GM20000 (cell line): ENCODE measurements around the gene RBPJL.

ENCODE experiments used
- DNase-seq: peaks from one replicate; pipeline ENCODE4 v3.0.0; 2012; ENCODE audit warnings: low spot score
- TF ChIP-seq, protein P1 (sequence below): IDR thresholded peaks from 2 replicates; pipeline ENCODE4 v1.5.1; 2012; ENCODE audit warnings: mild to moderate bottlenecking, control low read depth; ENCODE audit errors: extremely low read depth, missing control alignments

The RBPJL gene

DNA sequence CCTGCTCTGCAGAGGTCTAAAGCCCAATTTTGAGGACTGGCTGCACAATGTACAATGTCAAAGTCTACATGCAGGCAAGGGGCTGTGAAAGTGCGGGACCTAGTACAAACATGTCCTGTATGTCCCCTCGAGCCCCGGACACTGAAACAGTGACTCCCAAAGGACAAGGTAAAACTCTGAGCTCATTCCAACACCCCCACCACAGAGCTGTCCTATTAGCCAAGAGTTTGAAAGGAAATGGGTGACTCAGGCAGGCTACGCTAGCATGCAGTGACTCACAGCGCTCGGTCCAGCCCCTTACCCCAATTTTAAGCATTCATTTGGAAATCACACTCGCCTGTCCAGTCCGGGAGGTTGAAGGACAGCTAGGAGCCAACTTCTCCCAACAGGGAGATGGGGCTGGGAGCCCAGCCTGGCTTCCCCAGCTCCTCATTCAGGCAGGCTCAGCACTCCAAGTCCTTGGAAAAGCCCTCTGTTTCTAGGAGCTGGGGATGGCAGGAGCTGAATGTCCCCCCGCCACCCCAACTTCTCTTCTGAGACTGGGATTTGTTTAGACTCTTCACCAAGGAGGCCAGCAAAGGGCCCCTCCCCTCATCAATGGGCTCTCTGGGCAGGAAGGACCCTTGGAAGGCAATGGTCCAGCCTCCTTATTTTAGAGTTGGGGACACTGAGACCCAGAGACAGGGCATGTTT is 37.7 kb downstream of the RBPJL start:
- TF ChIP-seq, protein P1, sequence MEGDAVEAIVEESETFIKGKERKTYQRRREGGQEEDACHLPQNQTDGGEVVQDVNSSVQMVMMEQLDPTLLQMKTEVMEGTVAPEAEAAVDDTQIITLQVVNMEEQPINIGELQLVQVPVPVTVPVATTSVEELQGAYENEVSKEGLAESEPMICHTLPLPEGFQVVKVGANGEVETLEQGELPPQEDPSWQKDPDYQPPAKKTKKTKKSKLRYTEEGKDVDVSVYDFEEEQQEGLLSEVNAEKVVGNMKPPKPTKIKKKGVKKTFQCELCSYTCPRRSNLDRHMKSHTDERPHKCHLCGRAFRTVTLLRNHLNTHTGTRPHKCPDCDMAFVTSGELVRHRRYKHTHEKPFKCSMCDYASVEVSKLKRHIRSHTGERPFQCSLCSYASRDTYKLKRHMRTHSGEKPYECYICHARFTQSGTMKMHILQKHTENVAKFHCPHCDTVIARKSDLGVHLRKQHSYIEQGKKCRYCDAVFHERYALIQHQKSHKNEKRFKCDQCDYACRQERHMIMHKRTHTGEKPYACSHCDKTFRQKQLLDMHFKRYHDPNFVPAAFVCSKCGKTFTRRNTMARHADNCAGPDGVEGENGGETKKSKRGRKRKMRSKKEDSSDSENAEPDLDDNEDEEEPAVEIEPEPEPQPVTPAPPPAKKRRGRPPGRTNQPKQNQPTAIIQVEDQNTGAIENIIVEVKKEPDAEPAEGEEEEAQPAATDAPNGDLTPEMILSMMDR, result no peak
- DNase-seq, result no peak

DNA sequence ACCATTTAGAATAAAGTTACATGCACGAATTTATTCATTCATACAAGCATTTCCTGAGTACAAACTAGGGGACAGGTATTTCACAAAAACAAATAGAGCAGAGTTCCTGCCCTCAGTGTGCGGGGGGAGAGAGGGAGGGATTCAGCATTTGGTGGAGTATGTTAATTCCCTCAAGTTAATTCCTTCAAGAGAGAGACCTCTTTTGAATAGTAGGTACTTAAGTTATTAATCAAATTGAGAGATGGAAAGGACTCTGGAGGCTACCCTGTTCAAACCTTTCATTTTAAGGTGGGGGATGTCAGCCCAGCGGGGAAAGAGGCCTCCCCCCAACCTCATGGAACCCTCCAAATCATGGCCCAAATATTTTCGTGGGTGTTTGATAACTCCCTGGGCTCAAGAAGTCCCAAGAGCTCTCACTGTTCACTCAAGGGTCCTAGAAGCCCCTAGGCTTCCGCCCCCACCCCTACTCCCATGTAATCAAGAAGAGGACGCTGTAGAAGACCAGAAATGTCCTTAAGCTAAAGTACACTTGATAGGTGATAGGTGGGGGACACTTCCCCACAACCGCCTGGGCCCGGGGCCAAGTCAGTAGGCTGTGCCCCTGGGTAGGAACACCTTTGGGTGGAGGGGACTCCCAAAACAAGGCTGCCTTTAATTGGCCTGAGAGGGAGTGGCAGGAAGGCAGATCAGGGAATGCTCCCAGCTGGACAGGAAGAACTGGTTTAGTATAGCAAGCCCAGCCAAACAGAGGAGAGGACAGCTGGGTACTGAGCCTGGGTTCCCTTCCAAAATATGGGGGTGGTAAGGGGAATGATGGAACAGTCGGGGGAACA is 38.7 kb downstream of the RBPJL start:
- TF ChIP-seq, protein P1, result no peak
- no peak for DNase-seq

DNA sequence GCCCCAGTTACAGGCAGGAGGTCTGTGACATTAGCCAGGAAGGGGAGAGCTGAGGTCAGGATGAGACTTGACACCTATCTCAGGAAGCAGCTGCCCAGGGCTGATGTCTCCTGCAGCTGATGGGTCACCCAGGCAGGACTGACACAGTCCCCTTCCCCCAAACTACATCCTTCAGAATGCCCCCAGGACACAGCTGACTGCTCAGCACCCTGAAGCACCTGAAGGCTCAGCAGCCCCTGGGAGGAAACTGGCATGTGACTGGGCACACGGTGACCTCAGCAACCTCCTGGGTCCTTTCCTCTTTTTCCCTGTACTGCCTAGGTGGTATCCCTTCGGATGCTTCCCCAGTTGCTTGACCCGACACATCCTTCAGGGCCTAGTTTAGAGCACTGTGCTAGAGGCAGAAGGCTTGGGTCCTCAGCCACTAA is 39.7 kb downstream of the RBPJL start:
- no peak for DNase-seq
- TF ChIP-seq, protein P1, result no peak

DNA sequence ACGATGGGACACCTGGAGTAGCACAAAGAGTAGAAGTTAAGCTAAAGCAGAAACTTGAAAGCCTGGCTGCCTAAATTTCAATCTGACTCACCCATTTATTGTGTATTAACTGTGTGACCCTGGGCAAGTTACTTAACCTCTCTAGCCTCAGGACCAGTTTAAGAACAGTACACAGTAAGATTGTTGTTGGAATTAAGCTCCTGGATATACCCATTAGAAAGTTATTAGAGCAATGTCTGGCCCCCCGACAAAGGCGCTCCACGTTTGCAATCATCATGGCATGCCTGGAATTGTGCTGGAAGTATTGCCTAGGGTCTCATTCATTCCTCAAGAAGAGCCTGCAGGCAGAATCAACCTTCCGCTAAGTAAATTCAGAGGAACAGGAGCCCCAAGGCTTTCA is 40.2 kb downstream of the RBPJL start:
- TF ChIP-seq, protein P1, result no peak
- no peak for DNase-seq

GRCh38 chr20:45347297-45347935 is 40.8 kb downstream of the RBPJL start:
- peak; percentile 40 for DNase-seq

DNA sequence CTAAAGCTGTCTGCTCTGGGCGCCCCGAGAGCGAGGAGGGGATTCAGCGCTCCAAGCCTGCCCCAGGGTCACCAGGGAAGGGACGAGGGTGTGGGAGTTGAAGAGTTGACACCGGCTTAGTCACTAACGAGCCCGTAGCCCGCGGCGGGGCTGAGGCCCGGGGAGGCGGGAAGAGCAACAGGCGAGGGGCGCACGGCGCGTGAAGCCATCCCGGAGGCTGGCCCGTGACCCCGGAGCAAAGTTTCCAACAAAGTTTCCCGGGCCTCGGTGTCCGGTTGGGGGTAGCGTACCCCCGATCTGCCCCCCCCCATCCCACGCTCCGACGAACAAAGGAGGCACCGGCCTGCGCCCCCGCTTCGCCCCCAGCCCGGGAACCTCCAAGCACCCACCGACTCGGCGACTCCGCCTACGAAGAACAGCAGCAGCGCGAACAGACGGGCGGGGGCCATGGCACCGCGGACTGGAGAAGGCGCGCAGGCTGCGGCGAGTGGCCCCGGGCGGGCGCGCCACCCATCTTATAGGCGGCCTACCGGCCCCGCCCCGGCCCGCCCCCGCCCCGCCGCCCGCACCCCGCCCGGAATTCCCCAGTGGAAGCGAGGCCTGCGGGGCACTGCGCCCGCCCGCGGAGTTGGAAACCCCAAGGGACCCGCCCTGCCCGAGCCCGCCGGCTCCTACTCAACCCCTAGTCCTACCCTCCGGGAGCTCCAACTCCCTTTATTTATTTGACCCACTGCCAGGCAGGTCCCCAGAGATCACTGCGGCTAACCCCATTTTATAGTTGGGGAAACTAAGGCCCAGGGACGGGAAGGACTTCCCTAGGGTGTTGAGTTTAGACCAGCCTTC is 41.5 kb downstream of the RBPJL start, which contains the start of gene SDC4:
Gene SDC4, minus strand, starts transcription at position 489 of the 843 bp plus-strand sequence. Its CDS starts 40 bp downstream, at position 449.
- DNase-seq, result no peak
- TF ChIP-seq, protein P1, result no peak

More at GRCh38 chr20:45347297-45347935, 40.8 kb downstream of the RBPJL start:
- TF ChIP-seq, protein P1, result no peak
